ENCODE measurements around the gene CYP27C1.

CYP27C1 gene

DNA sequence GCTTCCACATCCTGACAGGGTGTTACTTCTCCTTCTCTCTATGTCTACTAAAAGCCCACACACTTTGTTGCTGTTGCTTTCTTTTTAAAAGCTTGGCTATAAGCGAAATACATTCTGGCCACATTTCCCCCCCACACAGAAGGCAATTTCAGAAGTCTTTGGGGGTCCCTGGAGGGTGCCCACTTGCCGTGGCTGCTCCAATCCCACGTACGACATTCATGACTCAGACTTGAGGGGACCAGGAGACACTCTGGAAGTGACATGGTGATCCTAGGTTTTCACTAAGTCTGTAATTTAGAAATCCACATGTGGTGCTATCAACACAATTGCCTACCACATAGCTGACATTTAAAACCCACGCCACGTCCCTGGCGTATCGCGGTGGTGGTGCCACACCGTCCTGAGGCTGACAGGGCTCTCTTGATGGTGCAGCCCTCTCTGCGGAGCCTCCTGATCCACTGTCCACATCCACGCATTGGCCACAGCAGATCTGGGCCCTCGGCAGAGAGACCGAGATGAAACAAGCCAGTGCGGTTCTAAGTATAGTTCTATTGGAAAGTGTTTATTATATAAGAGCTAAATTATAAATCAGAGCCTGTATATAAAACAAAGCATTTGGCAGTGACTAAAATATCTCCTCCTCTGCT, 42.4 kb downstream of the CYP27C1 start:
- Histone ChIP-seq H3K36me3 (ENCODE audit: insufficient read depth, low read length) (no peaks in the 10 kb centered on the region), H3K4me3 (ENCODE audit: low read depth, low read length, poor library complexity, severe bottlenecking) (no peak overlapping the region), H2AFZ (ENCODE audit: low read length) (no peak overlapping the region), H4K20me1 (ENCODE audit: insufficient read depth, low read length) (no peaks in the 10 kb centered on the region), H3K79me2 (ENCODE audit: insufficient read depth, low read length) (no peaks in the 10 kb centered on the region), H3K9me3 (ENCODE audit: low read length) (no peaks in the 10 kb centered on the region), H3F3A (ENCODE audit: insufficient read depth, low read length) (no peaks in the 10 kb centered on the region), H3K9me2 (ENCODE audit: low read depth, low read length) (no peaks in the 10 kb centered on the region), H3K27ac (ENCODE audit: low read depth, low read length, poor library complexity, severe bottlenecking) (no peak overlapping the region), H3K4me2 (ENCODE audit: low read length) (no peak overlapping the region), H3K4me1 (ENCODE audit: insufficient read depth, low read length, severe bottlenecking) (no peaks in the 10 kb centered on the region), H3K9ac (ENCODE audit: low read length) (no peak overlapping the region), H3K27me3 (ENCODE audit: insufficient read depth, low read length) (0 out of 2 replicates have a peak, but pooled peaks cover 4% of the 10 kb centered on the region)
- TF ChIP-seq EZH2 (IDR thresholded peaks at IDR 0.05; ENCODE audit: borderline replicate concordance, low read length) = no peak
- TF ChIP-seq, protein P1, sequence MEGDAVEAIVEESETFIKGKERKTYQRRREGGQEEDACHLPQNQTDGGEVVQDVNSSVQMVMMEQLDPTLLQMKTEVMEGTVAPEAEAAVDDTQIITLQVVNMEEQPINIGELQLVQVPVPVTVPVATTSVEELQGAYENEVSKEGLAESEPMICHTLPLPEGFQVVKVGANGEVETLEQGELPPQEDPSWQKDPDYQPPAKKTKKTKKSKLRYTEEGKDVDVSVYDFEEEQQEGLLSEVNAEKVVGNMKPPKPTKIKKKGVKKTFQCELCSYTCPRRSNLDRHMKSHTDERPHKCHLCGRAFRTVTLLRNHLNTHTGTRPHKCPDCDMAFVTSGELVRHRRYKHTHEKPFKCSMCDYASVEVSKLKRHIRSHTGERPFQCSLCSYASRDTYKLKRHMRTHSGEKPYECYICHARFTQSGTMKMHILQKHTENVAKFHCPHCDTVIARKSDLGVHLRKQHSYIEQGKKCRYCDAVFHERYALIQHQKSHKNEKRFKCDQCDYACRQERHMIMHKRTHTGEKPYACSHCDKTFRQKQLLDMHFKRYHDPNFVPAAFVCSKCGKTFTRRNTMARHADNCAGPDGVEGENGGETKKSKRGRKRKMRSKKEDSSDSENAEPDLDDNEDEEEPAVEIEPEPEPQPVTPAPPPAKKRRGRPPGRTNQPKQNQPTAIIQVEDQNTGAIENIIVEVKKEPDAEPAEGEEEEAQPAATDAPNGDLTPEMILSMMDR (IDR thresholded peaks at IDR 0.05; ENCODE audit: low read length) = no peak

DNA sequence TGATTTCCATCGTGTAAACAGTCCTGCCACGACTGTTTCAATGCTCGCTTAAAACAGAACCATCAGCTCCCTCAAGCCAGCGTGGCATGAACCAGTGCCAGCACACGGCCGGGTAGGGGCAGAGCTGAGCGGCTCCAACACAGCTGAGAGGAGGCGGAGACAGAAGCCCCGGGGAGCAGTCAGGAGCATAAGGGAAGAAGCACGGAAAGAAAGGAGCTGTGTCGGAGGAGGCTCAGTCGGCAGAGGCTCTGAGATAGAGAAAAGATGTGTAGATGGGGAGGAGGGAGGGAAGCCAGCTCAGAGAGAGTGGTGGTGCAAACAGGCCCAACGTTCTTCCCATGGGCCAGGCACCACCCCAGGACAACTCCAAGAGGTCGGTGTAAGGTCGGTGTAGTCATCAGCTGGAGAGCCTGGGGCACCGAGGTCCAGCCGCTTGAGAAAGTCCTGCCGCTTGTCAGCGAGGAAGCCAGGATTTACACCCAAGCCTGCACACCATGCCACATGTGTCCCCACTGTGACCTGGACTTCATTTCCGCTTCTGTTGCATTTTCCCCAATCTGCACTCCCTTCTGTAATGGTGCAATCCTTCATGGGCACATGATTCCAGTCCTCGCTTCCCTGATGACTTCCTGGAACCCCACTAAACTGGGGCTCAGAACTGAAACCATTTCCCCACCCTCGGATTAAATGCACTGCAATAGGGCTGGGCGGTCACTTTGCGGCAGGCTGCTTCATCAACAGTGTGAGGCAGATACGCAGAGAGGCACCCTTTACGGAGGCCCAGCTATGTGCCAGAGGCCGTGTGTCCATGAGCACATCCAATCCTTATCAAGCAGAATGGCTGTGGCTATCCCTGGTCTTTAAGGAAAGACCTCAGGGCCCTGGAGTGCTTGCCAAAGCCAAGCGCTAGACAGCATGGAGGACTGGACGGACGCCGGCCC, 43.5 kb downstream of the CYP27C1 start:
- no peak overlapping the region for H3K27ac ChIP-seq (ENCODE audit: low read depth, low read length, poor library complexity, severe bottlenecking)
- H3K9ac ChIP-seq (ENCODE audit: low read length) = no peak overlapping the region
- no peaks in the 10 kb centered on the region for H3F3A ChIP-seq (ENCODE audit: insufficient read depth, low read length)

DNA sequence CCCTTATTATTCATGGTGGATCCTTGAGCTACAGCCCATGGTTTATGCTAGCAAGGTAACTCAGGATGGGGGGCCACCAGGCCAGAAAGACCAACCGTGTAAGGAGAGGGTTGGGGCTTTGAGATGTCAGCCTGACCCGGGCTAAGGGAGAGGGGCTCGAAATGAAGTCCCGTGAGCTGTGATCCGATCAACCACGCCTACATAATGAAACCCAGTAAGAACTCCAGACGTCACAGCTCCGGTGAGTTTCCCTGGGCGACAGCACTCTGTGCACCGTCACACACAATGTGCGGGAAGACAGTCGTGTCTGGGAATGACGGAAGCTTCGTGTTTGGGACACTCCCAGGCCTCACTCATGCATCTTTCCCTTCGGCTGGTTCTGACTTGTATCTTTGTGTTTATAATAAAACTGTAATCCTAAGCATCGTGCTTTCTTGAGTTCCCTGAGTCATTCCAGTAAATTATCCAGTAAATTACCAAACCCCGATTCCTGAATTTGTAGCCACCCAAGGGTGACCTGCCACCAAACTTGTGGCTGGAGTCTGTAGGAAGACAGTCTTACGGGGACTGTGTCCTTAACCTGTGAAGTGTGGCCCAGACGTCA, 44.2 kb downstream of the CYP27C1 start:
- Histone ChIP-seq H3K79me2 (ENCODE audit: insufficient read depth, low read length) (no peaks in the 10 kb centered on the region), H3K9ac (ENCODE audit: low read length) (no peak overlapping the region), H2AFZ (ENCODE audit: low read length) (no peak overlapping the region), H4K20me1 (ENCODE audit: insufficient read depth, low read length) (no peaks in the 10 kb centered on the region), H3K9me3 (ENCODE audit: low read length) (no peaks in the 10 kb centered on the region), H3K27ac (ENCODE audit: low read depth, low read length, poor library complexity, severe bottlenecking) (no peak overlapping the region), H3K4me3 (ENCODE audit: low read depth, low read length, poor library complexity, severe bottlenecking) (no peak overlapping the region), H3F3A (ENCODE audit: insufficient read depth, low read length) (no peaks in the 10 kb centered on the region), H3K9me2 (ENCODE audit: low read depth, low read length) (no peaks in the 10 kb centered on the region), H3K27me3 (ENCODE audit: insufficient read depth, low read length) (0 out of 2 replicates have a peak, but pooled peaks cover 4% of the 10 kb centered on the region), H3K4me1 (ENCODE audit: insufficient read depth, low read length, severe bottlenecking) (no peaks in the 10 kb centered on the region), H3K36me3 (ENCODE audit: insufficient read depth, low read length) (no peaks in the 10 kb centered on the region), H3K4me2 (ENCODE audit: low read length) (no peak overlapping the region)
- TF ChIP-seq, protein P1 (IDR thresholded peaks at IDR 0.05; ENCODE audit: low read length) = no peak
- no peak for TF ChIP-seq EZH2 (IDR thresholded peaks at IDR 0.05; ENCODE audit: borderline replicate concordance, low read length)

More for the DNA sequence above, 43.5 kb downstream of the CYP27C1 start:
- H3K9me3 ChIP-seq (ENCODE audit: low read length) = no peaks in the 10 kb centered on the region
- TF ChIP-seq, protein P1 (IDR thresholded peaks at IDR 0.05; ENCODE audit: low read length) = no peak
- TF ChIP-seq EZH2 (IDR thresholded peaks at IDR 0.05; ENCODE audit: borderline replicate concordance, low read length) = no peak
- no peaks in the 10 kb centered on the region for H3K79me2 ChIP-seq (ENCODE audit: insufficient read depth, low read length)
- no peaks in the 10 kb centered on the region for H3K4me1 ChIP-seq (ENCODE audit: insufficient read depth, low read length, severe bottlenecking)
- no peak overlapping the region for H3K4me3 ChIP-seq (ENCODE audit: low read depth, low read length, poor library complexity, severe bottlenecking)
- H3K4me2 ChIP-seq (ENCODE audit: low read length) = no peak overlapping the region
- no peak overlapping the region for H2AFZ ChIP-seq (ENCODE audit: low read length)
- no peaks in the 10 kb centered on the region for H4K20me1 ChIP-seq (ENCODE audit: insufficient read depth, low read length)
- H3K36me3 ChIP-seq (ENCODE audit: insufficient read depth, low read length) = no peaks in the 10 kb centered on the region
- no peaks in the 10 kb centered on the region for H3K9me2 ChIP-seq (ENCODE audit: low read depth, low read length)
- 0 out of 2 replicates have a peak, but pooled peaks cover 4% of the 10 kb centered on the region for H3K27me3 ChIP-seq (ENCODE audit: insufficient read depth, low read length)

Measured in OCI-LY1 (cell line).